Measurements from ENCODE around the gene ELK1. TPM values are rescaled to one million over a fixed set of nuclear protein-coding genes. Genes with fewer than 3 reads are reported as not detected.
"Not testable (repeated sequence)": the region's sequence is repeated elsewhere in the genome, so short reads cannot be mapped to it uniquely, and the experiment has no call there.

The ELK1 gene
- total and polyA plus RNA-seq, 8 donors = 23.1 to 35.2 (median 27.8) TPM

GRCh38 chrX:47683829-47684205, 33.5 kb upstream of the ELK1 start:
- no peak for TF ChIP-seq CTCF (IDR thresholded peaks at IDR 0.05)
- Histone ChIP-seq H3K9me3 (no peaks in the 10 kb centered on the region), H3K36me3 (no peaks in the 10 kb centered on the region), H3K27me3 (no peaks in the 10 kb centered on the region), H3K4me3 (no peak overlapping the region), H3K4me1 (no peaks in the 10 kb centered on the region), H3K27ac (no peak overlapping the region)
- intact Hi-C loops (cut with DNase I) = no loop called here
- DNase-seq = no peak
- ATAC-seq = no peak

GRCh38 chrX:47683184-47683828, 32.9 kb upstream of the ELK1 start:
- Histone ChIP-seq H3K27me3 (no peaks in the 10 kb centered on the region), H3K4me1 (no peaks in the 10 kb centered on the region), H3K27ac (no peak overlapping the region), H3K36me3 (no peaks in the 10 kb centered on the region), H3K4me3 (no peak overlapping the region), H3K9me3 (no peaks in the 10 kb centered on the region)
- DNase-seq = no peak
- ATAC-seq = no peak
- no peak for TF ChIP-seq CTCF (IDR thresholded peaks at IDR 0.05)
- intact Hi-C loops (cut with DNase I) = no loop called here

GRCh38 chrX:47675959-47676859, 25.8 kb upstream of the ELK1 start:
- H3K36me3 ChIP-seq; H3K9me3 ChIP-seq; ATAC-seq; H3K4me3 ChIP-seq; H3K27ac ChIP-seq; H3K4me1 ChIP-seq; intact Hi-C loops (cut with DNase I); DNase-seq; H3K27me3 ChIP-seq: not testable (repeated sequence)

- DNase-seq = no peak
- Histone ChIP-seq H3K36me3 (no peaks in the 10 kb centered on the region), H3K27ac (no peak overlapping the region), H3K27me3 (no peaks in the 10 kb centered on the region), H3K4me3 (no peak overlapping the region), H3K9me3 (no peaks in the 10 kb centered on the region), H3K4me1 (no peaks in the 10 kb centered on the region)
- intact Hi-C loops (cut with DNase I) = no loop called here
- ATAC-seq = no peak
- no peak for TF ChIP-seq CTCF (IDR thresholded peaks at IDR 0.05)
These were observed 24.4 kb upstream of the ELK1 start for GRCh38 chrX:47674776-47675175.

GRCh38 chrX:47665797-47666196, 15.4 kb upstream of the ELK1 start:
- H3K9me3 ChIP-seq; H3K4me3 ChIP-seq; DNase-seq; H3K4me1 ChIP-seq; H3K36me3 ChIP-seq; intact Hi-C loops (cut with DNase I); ATAC-seq; H3K27me3 ChIP-seq; H3K27ac ChIP-seq: not testable (repeated sequence)

- Histone ChIP-seq H3K36me3 (no peaks in the 10 kb centered on the region), H3K27me3 (no peaks in the 10 kb centered on the region), H3K27ac (no peak overlapping the region), H3K4me1 (no peaks in the 10 kb centered on the region), H3K9me3 (no peaks in the 10 kb centered on the region), H3K4me3 (no peak overlapping the region)
- intact Hi-C loops (cut with DNase I) = no loop called here
- no peak for TF ChIP-seq CTCF (IDR thresholded peaks at IDR 0.05)
- ATAC-seq = no peak
- no peak for DNase-seq
These were observed 14.4 kb upstream of the ELK1 start for GRCh38 chrX:47664737-47665136.

All from left lung (tissue), 10 donors.